ENCODE data around the gene S100A7A. TPM values are rescaled to one million over a fixed set of nuclear protein-coding genes. Genes with fewer than 3 reads are reported as not detected.
"Not testable (repeated sequence)": the region's sequence is repeated elsewhere in the genome, so short reads cannot be mapped to it uniquely, and the experiment has no call there.

Gene S100A7A
- total and polyA plus RNA-seq, 10 of the 15 experiments (the other 5 are each of a cell fraction or from before 2014, with no cell fraction given), result not detected

DNA sequence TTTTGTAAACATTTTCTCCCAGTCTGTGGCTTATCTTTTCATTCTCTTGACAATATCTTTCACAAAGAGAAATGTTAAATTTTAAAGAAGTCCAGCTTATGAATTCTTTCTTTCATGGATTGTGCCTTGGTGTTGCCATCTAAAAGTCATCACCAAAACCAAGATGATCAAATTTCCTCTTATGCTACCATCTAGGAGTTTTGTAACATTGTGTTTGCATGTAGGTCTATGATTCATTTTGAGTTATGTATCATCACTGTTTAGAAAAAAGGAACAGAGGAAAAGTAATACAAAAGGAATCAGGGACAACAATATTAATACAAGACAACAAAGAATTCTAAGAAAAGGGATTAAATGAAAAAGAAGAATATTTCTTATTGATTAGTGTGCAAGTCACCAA is 46.4 kb downstream of the S100A7A start:
- FAIRE-seq; H3K27me3 ChIP-seq (replicated peaks in 1 of 2; ENCODE audit: control insufficient read depth in 2 of 2, insufficient read depth in 2 of 2, low read length in 1 of 2); H3K4me1 ChIP-seq (ENCODE audit: control insufficient read depth, insufficient read depth, low read length); ATAC-seq; H3K79me2 ChIP-seq (ENCODE audit: control insufficient read depth, insufficient read depth, low read length); H3K4me3 ChIP-seq; DNase-seq (ENCODE audit: low read depth, low spot score); H3K36me3 ChIP-seq (ENCODE audit: control insufficient read depth in 2 of 2, insufficient read depth in 2 of 2, low read length in 1 of 2); H3K27ac ChIP-seq (ENCODE audit: control insufficient read depth, insufficient read depth); BruUV-seq (replicated peaks); H3K9ac ChIP-seq (ENCODE audit: control insufficient read depth, insufficient read depth, low read length); intact Hi-C loops (cut with micrococcal nuclease; ENCODE audit: unreplicated experiment); H2AFZ ChIP-seq (ENCODE audit: control insufficient read depth, low read depth, low read length); SMC1A ChIA-PET (ENCODE audit: uncharacterized antibody, unreplicated experiment); H3K9me3 ChIP-seq (replicated peaks; ENCODE audit: control insufficient read depth, insufficient read depth, low read length); RAD21 ChIA-PET (ENCODE audit: unreplicated experiment); in situ Hi-C loops (cut with MboI); H4K20me1 ChIP-seq (ENCODE audit: control insufficient read depth, insufficient read depth); POLR2A ChIA-PET; H3K4me2 ChIP-seq (ENCODE audit: control insufficient read depth, insufficient read depth): not testable (repeated sequence)
- CTCF ChIA-PET, result interaction anchor here (1.5 to 2.8 kb wide), 2 partner anchors 32 to 33 kb away, joined by 3 to 9 read pairs; no protein-coding TSS in a partner anchor

DNA sequence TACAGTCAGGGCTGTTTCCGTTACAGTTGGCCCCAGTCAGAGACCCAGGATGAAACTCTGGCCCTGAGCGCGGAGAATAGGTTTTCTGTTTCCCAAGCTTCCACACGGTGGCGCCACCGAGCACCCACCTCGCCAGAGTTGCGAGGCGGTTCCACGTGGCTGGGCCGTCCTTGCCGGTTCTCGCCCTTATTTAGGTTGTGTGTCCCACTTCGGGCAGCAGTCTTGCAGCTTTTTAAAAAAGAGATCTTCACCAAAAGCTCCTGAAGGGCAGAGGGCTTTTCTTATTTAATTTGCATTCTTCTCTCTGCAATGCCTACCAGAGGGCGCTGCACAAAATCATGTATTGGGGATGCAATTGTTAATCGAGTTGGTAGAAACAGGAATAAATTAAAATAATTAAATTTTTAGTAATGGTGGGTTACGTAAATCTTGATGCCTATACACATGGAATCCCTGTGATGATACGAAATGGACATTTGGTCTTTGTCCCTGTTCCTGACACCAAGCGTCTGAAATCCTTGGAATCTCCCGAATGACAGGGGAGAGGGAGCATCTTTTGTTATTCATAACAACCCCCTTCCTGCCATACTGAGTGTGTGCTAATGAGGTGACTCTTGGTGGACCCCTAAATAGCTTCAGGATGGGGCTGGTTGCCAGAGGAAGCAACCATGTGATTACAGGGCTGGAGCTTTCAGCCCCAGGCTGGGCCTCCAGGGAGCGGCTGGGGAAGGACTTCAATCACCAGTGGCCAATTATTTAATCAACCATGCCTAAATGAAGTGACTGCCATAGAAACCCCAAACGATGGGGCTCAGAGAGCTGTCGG is 49.7 kb downstream of the S100A7A start:
- ChIA-PET POLR2A (no interaction called here), RAD21 (ENCODE audit: unreplicated experiment) (interaction anchor here (1.3 kb wide), 1 partner anchor 29 kb away, joined by 3 read pairs; no protein-coding TSS in a partner anchor), CTCF (interaction anchor here (0.6 to 4.0 kb wide), 11 partner anchors 12 to 129 kb away, joined by 3 to 41 read pairs (median 4); no protein-coding TSS in a partner anchor), SMC1A (ENCODE audit: uncharacterized antibody, unreplicated experiment) (interaction anchor here (0.6 to 1.5 kb wide), 4 partner anchors 28 to 149 kb away, joined by 3 read pairs; no protein-coding TSS in a partner anchor)
- Histone ChIP-seq H3K27ac (ENCODE audit: control insufficient read depth, insufficient read depth) (no peak overlapping the region), H3K79me2 (ENCODE audit: control insufficient read depth, insufficient read depth, low read length) (no peaks in the 10 kb centered on the region), H3K9ac (ENCODE audit: control insufficient read depth, insufficient read depth, low read length) (no peak overlapping the region), H4K20me1 (ENCODE audit: control insufficient read depth, insufficient read depth) (no peaks in the 10 kb centered on the region), H3K9me3 (replicated peaks; ENCODE audit: control insufficient read depth, insufficient read depth, low read length) (no peaks in the 10 kb centered on the region), H3K4me2 (ENCODE audit: control insufficient read depth, insufficient read depth) (no peak overlapping the region), H2AFZ (ENCODE audit: control insufficient read depth, low read depth, low read length) (no peak overlapping the region), H3K27me3 (replicated peaks in 1 of 2; ENCODE audit: control insufficient read depth in 2 of 2, insufficient read depth in 2 of 2, low read length in 1 of 2) (peaks cover 0 to 3% of the 10 kb centered on the region in 2 experiments; a peak in 2 of 4 replicates), H3K4me1 (ENCODE audit: control insufficient read depth, insufficient read depth, low read length) (no peaks in the 10 kb centered on the region), H3K36me3 (ENCODE audit: control insufficient read depth in 2 of 2, insufficient read depth in 2 of 2, low read length in 1 of 2) (no peaks in the 10 kb centered on the region), H3K4me3 (no peak overlapping the region)
- 24% methylated on average over 23 of the region's 23 CpGs for WGBS (ENCODE audit: insufficient coverage, insufficient replicate concordance, low lambda C conversion rate, missing lambda C conversion rate)
- ATAC-seq (peak; percentile 94), DNase-seq (ENCODE audit: low read depth, low spot score) (no peak), FAIRE-seq (peak; percentile 80)
- TF ChIP-seq, protein P1, sequence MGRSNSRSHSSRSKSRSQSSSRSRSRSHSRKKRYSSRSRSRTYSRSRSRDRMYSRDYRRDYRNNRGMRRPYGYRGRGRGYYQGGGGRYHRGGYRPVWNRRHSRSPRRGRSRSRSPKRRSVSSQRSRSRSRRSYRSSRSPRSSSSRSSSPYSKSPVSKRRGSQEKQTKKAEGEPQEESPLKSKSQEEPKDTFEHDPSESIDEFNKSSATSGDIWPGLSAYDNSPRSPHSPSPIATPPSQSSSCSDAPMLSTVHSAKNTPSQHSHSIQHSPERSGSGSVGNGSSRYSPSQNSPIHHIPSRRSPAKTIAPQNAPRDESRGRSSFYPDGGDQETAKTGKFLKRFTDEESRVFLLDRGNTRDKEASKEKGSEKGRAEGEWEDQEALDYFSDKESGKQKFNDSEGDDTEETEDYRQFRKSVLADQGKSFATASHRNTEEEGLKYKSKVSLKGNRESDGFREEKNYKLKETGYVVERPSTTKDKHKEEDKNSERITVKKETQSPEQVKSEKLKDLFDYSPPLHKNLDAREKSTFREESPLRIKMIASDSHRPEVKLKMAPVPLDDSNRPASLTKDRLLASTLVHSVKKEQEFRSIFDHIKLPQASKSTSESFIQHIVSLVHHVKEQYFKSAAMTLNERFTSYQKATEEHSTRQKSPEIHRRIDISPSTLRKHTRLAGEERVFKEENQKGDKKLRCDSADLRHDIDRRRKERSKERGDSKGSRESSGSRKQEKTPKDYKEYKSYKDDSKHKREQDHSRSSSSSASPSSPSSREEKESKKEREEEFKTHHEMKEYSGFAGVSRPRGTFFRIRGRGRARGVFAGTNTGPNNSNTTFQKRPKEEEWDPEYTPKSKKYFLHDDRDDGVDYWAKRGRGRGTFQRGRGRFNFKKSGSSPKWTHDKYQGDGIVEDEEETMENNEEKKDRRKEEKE (IDR thresholded peaks at IDR 0.05), result no peak
- TF ChIP-seq SMC3 (IDR thresholded peaks at IDR 0.05; ENCODE audit: borderline replicate concordance, low read length) (peak; percentile 49; the same call in 1 of the 2 replicates), PAX5 (IDR thresholded peaks at IDR 0.05; ENCODE audit: borderline replicate concordance, low read depth, low read length) (peak; percentile 70; the same call in 1 of the 2 replicates), SMAD1 (IDR thresholded peaks at IDR 0.05; ENCODE audit: low read depth, partially characterized antibody) (no peak), RAD21 (IDR thresholded peaks at IDR 0.05; ENCODE audit: insufficient read depth, low read depth, low read length) (peak; percentile 33)
- TF ChIP-seq, protein P2, sequence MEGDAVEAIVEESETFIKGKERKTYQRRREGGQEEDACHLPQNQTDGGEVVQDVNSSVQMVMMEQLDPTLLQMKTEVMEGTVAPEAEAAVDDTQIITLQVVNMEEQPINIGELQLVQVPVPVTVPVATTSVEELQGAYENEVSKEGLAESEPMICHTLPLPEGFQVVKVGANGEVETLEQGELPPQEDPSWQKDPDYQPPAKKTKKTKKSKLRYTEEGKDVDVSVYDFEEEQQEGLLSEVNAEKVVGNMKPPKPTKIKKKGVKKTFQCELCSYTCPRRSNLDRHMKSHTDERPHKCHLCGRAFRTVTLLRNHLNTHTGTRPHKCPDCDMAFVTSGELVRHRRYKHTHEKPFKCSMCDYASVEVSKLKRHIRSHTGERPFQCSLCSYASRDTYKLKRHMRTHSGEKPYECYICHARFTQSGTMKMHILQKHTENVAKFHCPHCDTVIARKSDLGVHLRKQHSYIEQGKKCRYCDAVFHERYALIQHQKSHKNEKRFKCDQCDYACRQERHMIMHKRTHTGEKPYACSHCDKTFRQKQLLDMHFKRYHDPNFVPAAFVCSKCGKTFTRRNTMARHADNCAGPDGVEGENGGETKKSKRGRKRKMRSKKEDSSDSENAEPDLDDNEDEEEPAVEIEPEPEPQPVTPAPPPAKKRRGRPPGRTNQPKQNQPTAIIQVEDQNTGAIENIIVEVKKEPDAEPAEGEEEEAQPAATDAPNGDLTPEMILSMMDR (IDR thresholded peaks at IDR 0.05 in 2 of 3, conservative IDR thresholded peaks at IDR 0.05 in 1 of 3; ENCODE audit: control insufficient read depth in 2 of 3, extremely low read depth in 1 of 3, insufficient read depth in 1 of 3, low read depth in 3 of 3, low read length in 3 of 3), result peak; percentile 63 to 88 (median 84)
- intact Hi-C loops (cut with micrococcal nuclease; ENCODE audit: unreplicated experiment) (no loop called here), in situ Hi-C loops (cut with MboI) (no loop called here)
- no TSS peak for BruUV-seq (replicated peaks)

All from GM12878 (cell line).